Measurements from ENCODE around the gene UTP25. TPM values are rescaled to one million over a fixed set of nuclear protein-coding genes. Genes with fewer than 3 reads are reported as not detected.

The UTP25 gene
- total RNA-seq, 4 donors from 2014 or later = 5.3 to 9.5 (median 8.6) TPM

GRCh38 chr1:209819058-209819457 lies 8.7 kb upstream of the UTP25 start:
- TF ChIP-seq CTCF (IDR thresholded peaks at IDR 0.05; ENCODE audit: low read depth) = no peak

GRCh38 chr1:209820986-209821385 lies 6.8 kb upstream of the UTP25 start:
- TF ChIP-seq CTCF (IDR thresholded peaks at IDR 0.05; ENCODE audit: low read depth) = no peak

- TF ChIP-seq CTCF (IDR thresholded peaks at IDR 0.05; ENCODE audit: low read depth) = no peak
Measured at GRCh38 chr1:209822706-209823105, 5.1 kb upstream of the UTP25 start.

- no peak for TF ChIP-seq CTCF (IDR thresholded peaks at IDR 0.05; ENCODE audit: low read depth)
Measured at GRCh38 chr1:209823143-209824041, 4.4 kb upstream of the UTP25 start.

- TF ChIP-seq CTCF (IDR thresholded peaks at IDR 0.05; ENCODE audit: low read depth) = no peak
Measured at GRCh38 chr1:209825591-209826434, 2.0 kb upstream of the UTP25 start.

GRCh38 chr1:209829716-209830115 lies 1.9 kb downstream of the UTP25 start:
- TF ChIP-seq CTCF (IDR thresholded peaks at IDR 0.05; ENCODE audit: low read depth) = no peak

- TF ChIP-seq CTCF (IDR thresholded peaks at IDR 0.05; ENCODE audit: low read depth) = no peak
Measured at GRCh38 chr1:209830722-209831121, 3.0 kb downstream of the UTP25 start.
